IPS DF 4.7 (cell line): ENCODE results near the gene CDKAL1.

Source experiments
- DNase-seq: peaks from one replicate; pipeline ENCODE4 v3.0.0-alpha.2; 2013; ENCODE audit warnings: low spot score; ENCODE audit errors: extremely low read depth

Gene CDKAL1

DNA sequence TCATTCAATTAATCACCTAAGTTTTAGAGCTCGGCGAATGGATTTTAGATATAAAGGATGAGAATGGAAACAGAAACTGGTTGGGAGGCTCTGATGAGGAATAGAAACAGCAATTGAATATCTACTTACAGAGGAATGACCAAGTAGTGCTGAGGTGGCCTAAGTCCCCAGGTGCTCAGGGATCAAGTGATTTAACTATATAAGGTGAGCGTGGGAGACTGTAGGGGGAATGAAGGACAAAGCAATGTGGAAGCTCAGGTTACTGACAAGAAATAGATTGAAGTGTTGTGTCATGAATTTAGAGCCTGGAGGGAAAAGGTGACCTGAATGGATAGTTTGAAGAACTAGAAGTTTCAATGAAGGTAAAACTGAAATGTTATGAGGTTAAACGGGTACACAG, 563.9 kb downstream of the CDKAL1 start:
- DNase-seq: no peak

DNA sequence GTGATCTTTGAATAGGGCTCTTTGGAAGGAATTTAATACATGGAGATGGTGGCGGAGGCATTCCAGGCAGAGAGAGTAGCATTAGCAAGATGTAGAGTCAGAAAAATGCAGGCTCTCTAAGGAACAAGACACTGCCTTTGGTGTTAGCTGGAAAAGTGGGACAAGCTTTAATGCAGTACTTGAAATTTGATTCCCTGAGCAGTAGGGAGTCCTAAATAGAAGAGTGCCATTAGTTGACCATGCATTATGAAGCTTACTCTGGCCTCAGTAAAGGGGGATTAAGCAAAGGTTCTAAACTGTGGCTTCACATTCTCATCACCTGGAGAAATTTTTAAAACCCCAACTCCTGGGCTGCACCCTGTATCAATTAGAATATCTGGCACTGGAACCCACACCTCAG, 564.5 kb downstream of the CDKAL1 start:
- DNase-seq: no peak

- DNase-seq: no peak
Measured at GRCh38 chr6:21099338-21100314, 565.4 kb downstream of the CDKAL1 start.

DNA sequence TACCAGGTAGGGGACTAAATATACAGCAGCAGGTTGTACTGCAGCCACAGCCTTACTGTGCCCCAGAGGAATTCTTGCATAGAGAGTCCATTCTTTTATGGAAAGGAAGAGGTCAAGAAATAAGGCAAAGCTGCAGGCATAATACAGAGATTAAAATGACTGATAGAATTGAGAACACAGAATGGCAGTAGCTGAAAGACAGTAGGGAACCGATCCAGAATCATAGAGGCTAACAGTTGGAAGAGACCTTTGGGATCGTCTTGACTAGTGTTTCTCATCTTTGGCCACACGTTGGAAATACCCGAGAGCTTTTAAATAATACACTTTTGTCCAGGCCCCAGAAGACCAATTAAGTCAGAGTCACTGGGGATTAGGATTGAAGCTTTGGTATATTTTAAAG, 566.7 kb downstream of the CDKAL1 start:
- no peak for DNase-seq

GRCh38 chr6:21101694-21102093, 567.4 kb downstream of the CDKAL1 start:
- no peak for DNase-seq

GRCh38 chr6:21102201-21102600, 567.9 kb downstream of the CDKAL1 start:
- no peak for DNase-seq

DNA sequence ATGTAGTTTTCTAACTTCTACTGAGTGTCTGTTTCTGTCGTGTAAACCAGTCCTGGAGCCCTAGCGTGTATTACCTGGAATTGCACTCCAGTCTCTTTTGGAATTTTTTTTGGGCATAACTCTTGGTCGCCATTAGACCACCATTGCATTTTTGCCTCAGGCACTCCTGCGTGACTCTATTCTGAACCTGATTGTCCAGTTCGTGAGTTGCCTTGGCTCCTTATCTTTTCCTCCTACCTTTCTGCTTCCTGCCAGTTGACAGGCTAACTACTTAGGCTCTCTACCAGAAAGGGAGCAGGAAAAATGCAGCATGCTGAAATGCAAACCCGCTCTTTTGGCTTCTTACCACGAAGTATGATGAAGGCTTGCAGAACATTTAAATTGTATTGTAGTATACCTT, 568.4 kb downstream of the CDKAL1 start:
- no peak for DNase-seq

DNA sequence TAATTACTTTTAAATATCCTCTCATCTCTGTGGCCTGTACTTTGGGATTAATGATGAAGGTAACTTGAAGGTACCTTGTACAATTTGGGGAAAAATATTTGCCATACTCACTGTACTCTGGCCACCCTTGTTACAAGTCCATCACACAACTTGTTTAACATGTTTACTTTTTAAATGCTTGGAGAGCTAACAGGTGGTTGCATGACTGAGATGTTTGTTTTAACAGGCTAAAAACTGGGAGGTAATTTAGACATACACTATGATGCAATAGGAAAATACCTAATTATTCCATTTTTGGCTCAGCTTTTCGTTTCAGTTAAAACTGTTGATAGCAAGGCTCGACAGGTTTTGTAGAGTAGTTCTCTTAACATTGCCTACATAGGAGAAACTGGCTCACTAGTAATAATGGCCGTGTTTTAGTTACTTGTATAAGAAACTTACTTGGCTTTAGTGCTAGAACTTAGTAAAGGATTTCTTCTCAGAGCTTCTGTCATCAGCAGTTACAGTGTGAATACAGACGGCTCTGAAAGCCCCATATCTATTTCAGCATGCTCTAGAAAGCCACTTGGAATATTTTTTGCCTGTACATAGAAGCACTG, 569.5 kb downstream of the CDKAL1 start:
- DNase-seq: no peak

DNA sequence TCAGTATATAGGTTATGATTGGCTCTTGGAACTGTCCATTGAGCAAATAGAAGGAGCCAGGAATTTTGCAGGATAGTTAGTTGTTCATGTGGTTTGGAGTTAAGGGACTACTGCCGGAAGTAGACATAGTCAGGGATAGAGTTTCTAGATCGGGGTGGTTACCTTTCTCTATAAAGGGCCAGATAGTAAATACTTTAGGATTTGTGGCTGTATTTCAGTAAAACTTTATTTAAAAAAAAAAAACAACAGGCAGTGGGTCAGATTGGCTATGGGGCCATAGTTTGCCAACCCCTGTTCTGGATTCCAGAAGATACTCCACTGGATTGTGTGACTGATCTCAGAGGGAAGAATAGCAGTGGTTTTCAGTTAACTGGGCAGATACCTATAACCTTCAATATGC, 570.0 kb downstream of the CDKAL1 start:
- DNase-seq: no peak

GRCh38 chr6:21107796-21108195, 573.5 kb downstream of the CDKAL1 start:
- no peak for DNase-seq

GRCh38 chr6:21109391-21110178, 575.3 kb downstream of the CDKAL1 start:
- DNase-seq: no peak

GRCh38 chr6:21110684-21111083, 576.4 kb downstream of the CDKAL1 start:
- DNase-seq: no peak

DNA sequence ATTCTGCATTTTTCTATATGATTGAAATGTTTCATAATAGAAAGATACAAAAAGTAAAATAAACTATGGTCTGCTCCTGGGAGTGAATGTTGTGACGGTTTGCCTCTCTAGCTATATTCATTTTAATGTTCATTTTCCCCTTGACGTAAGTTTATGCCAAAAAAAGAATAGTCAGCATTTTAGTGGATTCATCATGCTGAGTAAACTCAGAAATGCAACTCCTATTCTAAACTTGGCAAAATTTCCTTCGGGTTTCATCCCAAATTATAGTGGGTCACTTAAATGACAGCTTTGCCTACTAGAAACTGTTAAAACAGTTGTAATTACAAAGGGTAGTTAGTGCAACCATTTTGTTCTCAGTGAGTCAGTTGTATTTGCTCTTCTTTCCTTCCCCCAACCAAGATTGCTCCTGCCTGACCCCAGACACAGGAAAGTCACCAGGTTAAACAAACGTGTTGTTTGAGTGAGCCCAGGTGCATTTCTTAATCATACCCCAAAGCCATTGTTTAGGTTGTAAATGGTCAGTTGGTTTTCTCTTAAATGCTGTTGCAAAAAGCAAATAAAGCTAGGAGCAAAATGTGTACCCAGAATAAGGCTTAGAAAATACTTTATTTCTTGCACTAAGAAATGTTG, 577.0 kb downstream of the CDKAL1 start:
- DNase-seq: no peak

DNA sequence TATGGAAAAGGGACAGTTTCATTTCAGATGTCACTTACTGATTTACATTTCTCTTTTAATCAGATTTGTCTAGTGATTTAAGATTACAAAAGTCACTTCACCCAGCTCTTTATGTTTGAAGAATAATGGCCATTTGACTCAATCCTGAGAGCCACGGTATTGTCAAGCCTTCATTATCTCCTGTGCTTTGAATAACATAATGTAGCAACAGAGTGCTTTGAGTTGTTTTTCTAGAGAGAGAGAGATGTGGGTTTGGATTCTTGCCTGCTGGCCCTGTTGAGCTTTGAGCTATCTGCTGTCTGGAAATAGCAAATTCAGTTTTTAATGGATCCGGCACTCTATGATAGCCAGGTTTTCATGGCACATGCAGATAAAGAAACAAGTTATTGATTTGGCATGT, 580.9 kb downstream of the CDKAL1 start:
- DNase-seq: no peak

DNA sequence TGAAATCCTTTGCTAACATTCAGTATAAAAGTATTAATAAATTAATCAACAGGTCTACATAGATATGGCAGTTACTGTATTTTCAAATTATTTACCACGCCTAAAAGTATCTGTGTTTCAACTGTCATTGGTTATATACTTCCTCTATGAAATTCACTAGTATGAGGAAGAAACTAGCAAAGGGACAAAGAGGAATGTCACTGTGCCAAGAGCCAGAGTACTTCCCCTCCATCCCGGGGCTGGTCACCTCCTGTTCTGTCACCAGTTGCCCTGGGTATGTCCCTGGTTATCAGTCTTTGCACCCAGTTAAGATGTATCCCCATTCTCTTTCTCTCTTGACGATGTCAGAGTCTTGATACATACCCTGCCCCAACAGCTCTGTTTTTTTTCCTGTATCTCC, 582.5 kb downstream of the CDKAL1 start:
- no peak for DNase-seq

- DNase-seq: no peak
Measured at GRCh38 chr6:21118216-21118780, 584.0 kb downstream of the CDKAL1 start.

DNA sequence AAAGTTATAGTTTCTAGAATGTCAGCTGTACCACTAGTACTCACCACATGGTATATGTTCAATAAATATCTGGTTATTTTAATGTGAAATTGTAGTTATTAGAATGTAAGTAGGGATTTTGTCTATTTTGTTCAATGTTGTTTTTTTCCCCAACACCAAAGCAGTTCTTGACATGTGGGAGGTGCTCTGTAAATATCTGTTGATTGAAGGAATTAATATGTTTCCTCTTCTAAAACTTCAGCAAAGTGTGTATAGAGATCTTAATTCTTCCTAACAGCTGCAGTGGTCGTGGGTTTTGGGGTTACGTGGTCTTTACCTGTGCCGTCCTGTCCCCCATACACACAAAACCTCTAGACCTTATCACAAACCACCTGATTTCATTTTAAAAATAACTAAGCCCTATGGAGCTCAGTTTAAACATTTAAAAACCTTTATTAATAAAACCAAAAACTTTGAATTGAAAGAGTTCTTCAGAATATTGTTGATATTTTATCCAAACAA, 587.4 kb downstream of the CDKAL1 start:
- DNase-seq: no peak

DNA sequence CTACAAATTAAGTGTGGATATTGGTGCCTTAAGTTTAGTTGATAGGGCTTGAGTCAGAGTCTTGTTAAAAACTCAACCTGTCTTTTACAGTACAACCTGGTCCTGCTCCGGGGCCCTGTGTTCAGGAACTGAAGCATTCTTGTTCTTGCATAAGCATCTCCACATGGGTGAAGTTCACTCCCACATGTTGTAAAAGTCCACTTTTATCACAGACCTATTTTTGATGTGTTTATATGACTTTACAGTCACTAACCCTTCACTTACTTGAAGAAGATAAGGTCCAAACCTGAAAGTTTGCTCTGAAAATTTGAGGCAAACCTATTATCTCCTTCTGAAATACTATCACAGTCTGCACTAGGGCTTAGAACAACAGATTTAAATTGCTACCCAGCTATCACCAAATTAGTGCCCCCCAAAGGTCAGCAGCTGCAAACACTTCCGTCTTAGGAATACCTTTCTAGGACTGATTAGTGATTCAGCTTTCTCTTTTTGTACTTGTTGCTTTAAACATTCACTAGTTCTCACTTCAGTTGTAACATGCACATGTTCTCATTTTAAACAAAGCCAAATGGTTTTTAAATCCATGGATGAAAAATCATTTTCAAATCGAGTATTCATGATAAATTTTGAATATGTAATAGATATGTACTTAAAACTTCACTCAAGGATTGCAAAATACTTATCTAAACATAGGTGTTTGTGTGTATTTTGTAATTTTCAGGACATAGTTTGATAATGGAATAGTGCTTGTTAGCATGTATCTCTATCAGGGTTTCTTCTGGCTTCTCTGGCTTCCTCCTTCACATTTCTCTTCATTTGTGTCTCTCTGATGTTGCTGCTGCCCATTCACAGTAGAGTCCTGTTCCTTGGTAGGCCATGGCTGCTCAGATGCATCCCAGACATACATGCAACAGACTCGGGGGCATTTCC, 589.5 kb downstream of the CDKAL1 start:
- DNase-seq: no peak

- DNase-seq: no peak
Measured at GRCh38 chr6:21128601-21129000, 594.3 kb downstream of the CDKAL1 start.

- DNase-seq: no peak
Measured at GRCh38 chr6:21131406-21131805, 597.1 kb downstream of the CDKAL1 start.
